Osteoblast (primary cell): ENCODE data around the gene CLPTM1L. TPM values are rescaled to one million over a fixed set of nuclear protein-coding genes. Genes with fewer than 3 reads are reported as not detected.
"Not testable (repeated sequence)": the region's sequence is repeated elsewhere in the genome, so short reads cannot be mapped to it uniquely, and the experiment has no call there.

Experiments used
- DNase-seq: peaks from one replicate; pipeline ENCODE4 v3.0.0; 2011; ENCODE audit warnings: low spot score, mixed read lengths; ENCODE audit not compliant: insufficient read length; ENCODE audit errors: missing footprints
- H2AFZ ChIP-seq: 2 replicates; pipeline ENCODE4 v1.6.0; 2011; ENCODE audit warnings: mild to moderate bottlenecking, low read length
- H3K27ac ChIP-seq: 2 replicates; pipeline ENCODE4 v1.5.1; 2011; ENCODE audit warnings: mild to moderate bottlenecking, low read depth, low read length, moderate library complexity
- H3K27me3 ChIP-seq: 2 replicates; pipeline ENCODE4 v1.6.0; 2012; ENCODE audit warnings: mild to moderate bottlenecking, control low read depth, inconsistent platforms, low read length, moderate library complexity; ENCODE audit not compliant: insufficient read depth
- H3K36me3 ChIP-seq: 2 replicates; pipeline ENCODE4 v1.5.1; 2011; ENCODE audit warnings: mild to moderate bottlenecking, low read length, control low read depth, moderate library complexity; ENCODE audit not compliant: insufficient read depth
- H3K4me1 ChIP-seq: 2 replicates; pipeline ENCODE4 v1.5.1; 2011; ENCODE audit warnings: mild to moderate bottlenecking, low read length, control low read depth, moderate library complexity; ENCODE audit not compliant: insufficient read depth
- H3K4me2 ChIP-seq: 2 replicates; pipeline ENCODE4 v1.6.0; 2011; ENCODE audit warnings: mild to moderate bottlenecking, low read length; ENCODE audit not compliant: insufficient read depth
- H3K4me3 ChIP-seq: fragments of 200-600 bp; sonication (generic); 3 replicates; pipeline ENCODE4 v1.5.1; 2012; ENCODE audit warnings: mild to moderate bottlenecking, low read length, inconsistent platforms; ENCODE audit not compliant: insufficient read depth
- H3K79me2 ChIP-seq: 2 replicates; pipeline ENCODE4 v1.6.0; 2012; ENCODE audit warnings: mild to moderate bottlenecking, low read length, control low read depth, inconsistent platforms; ENCODE audit not compliant: insufficient read depth
- H3K9me3 ChIP-seq: 2 replicates; pipeline ENCODE4 v1.5.1; 2011; ENCODE audit warnings: low read depth, low read length, control low read depth
- H4K20me1 ChIP-seq: 2 replicates; pipeline ENCODE4 v1.6.0; 2012; ENCODE audit warnings: mild to moderate bottlenecking, low read length, control low read depth; ENCODE audit not compliant: insufficient read depth
- CTCF ChIP-seq: IDR thresholded peaks from 2 replicates; pipeline ENCODE4 v1.5.1; 2011; ENCODE audit warnings: mild to moderate bottlenecking, low read depth, low read length, moderate library complexity; ENCODE audit errors: extremely low read depth
- total RNA-seq: library from RNA; depleted of rRNA; stranded (reverse); fragments of >200 nt; gene quantifications from 2 replicates; pipeline ENCODE4 v1.2.3, GENCODE V29; 2012

The CLPTM1L gene
- total RNA-seq, 1 donor: 139 TPM

GRCh38 chr5:1330146-1330846 is 14.6 kb downstream of the CLPTM1L start:
- no peak overlapping the region for H3K4me3 ChIP-seq
- no peaks in the 10 kb centered on the region for H3K4me1 ChIP-seq
- peaks cover 11% of the 10 kb centered on the region for H4K20me1 ChIP-seq
- no peaks in the 10 kb centered on the region for H3K27me3 ChIP-seq
- H3K36me3 ChIP-seq: peaks cover 44% of the 10 kb centered on the region
- no peak overlapping the region for H3K27ac ChIP-seq
- no peak for TF ChIP-seq CTCF
- H3K4me2 ChIP-seq: no peak overlapping the region
- no peak overlapping the region for H2AFZ ChIP-seq
- H3K79me2 ChIP-seq: no peaks in the 10 kb centered on the region
- no peaks in the 10 kb centered on the region for H3K9me3 ChIP-seq
- no peak for DNase-seq

- no peak for TF ChIP-seq CTCF
- Histone ChIP-seq H3K36me3 (peaks cover 50% of the 10 kb centered on the region), H3K27me3 (no peaks in the 10 kb centered on the region), H4K20me1 (peaks cover 11% of the 10 kb centered on the region), H3K4me1 (no peaks in the 10 kb centered on the region), H3K9me3 (no peaks in the 10 kb centered on the region), H2AFZ (no peak overlapping the region), H3K27ac (no peak overlapping the region), H3K79me2 (no peaks in the 10 kb centered on the region), H3K4me2 (no peak overlapping the region), H3K4me3 (no peak overlapping the region)
- DNase-seq: peak; percentile 34
Measured at GRCh38 chr5:1329111-1329579, 15.8 kb downstream of the CLPTM1L start.

- not testable (repeated sequence) for H3K9me3 ChIP-seq, H4K20me1 ChIP-seq, H2AFZ ChIP-seq, H3K79me2 ChIP-seq, H3K4me1 ChIP-seq, H3K4me3 ChIP-seq, H3K4me2 ChIP-seq, DNase-seq, H3K27me3 ChIP-seq, H3K27ac ChIP-seq
- peaks cover 49% of the 10 kb centered on the region for H3K36me3 ChIP-seq
Measured at GRCh38 chr5:1328237-1329110, 16.4 kb downstream of the CLPTM1L start.

- not testable (repeated sequence) for H3K4me3 ChIP-seq, H2AFZ ChIP-seq, H3K27me3 ChIP-seq, H3K4me1 ChIP-seq, H3K4me2 ChIP-seq, DNase-seq, H3K79me2 ChIP-seq, H3K9me3 ChIP-seq, H3K27ac ChIP-seq, H4K20me1 ChIP-seq
- peaks cover 46% of the 10 kb centered on the region for H3K36me3 ChIP-seq
Measured at GRCh38 chr5:1326901-1327756, 17.8 kb downstream of the CLPTM1L start.

- not testable (repeated sequence) for H3K27me3 ChIP-seq, H3K79me2 ChIP-seq, H3K9me3 ChIP-seq, H2AFZ ChIP-seq, H4K20me1 ChIP-seq, DNase-seq, H3K4me3 ChIP-seq, H3K27ac ChIP-seq, H3K4me1 ChIP-seq, H3K4me2 ChIP-seq
- peaks cover 48% of the 10 kb centered on the region for H3K36me3 ChIP-seq
Measured at GRCh38 chr5:1326532-1326875, 18.4 kb downstream of the CLPTM1L start.
